Erythroblast (primary cell): ENCODE results near the gene KRTAP17-1.

Experiments used
- GATA1 ChIP-seq: IDR thresholded peaks from 2 replicates; pipeline ENCODE4 v1.6.1; 2011; ENCODE audit warnings: low read depth, mild to moderate bottlenecking, control low read depth, low read length, moderate library complexity
- POLR2A ChIP-seq: IDR thresholded peaks from 2 replicates; pipeline ENCODE4 v1.6.1; 2011; ENCODE audit warnings: mild to moderate bottlenecking, low read length

GRCh38 chr17:41333836-41334235, 18.3 kb upstream of the KRTAP17-1 start:
- no peak for TF ChIP-seq POLR2A
- TF ChIP-seq GATA1: no peak
